NCI-H524 (cell line): ENCODE data around the gene USP17L27.
"Not testable (repeated sequence)": the region's sequence is repeated elsewhere in the genome, so short reads cannot be mapped to it uniquely, and the experiment has no call there.

Experiments
- DNase-seq, 2 experiments: peaks; one replicate each; lab custom pipeline; 2025; lab: John Stamatoyannopoulos, UW

Gene USP17L27, protein sequence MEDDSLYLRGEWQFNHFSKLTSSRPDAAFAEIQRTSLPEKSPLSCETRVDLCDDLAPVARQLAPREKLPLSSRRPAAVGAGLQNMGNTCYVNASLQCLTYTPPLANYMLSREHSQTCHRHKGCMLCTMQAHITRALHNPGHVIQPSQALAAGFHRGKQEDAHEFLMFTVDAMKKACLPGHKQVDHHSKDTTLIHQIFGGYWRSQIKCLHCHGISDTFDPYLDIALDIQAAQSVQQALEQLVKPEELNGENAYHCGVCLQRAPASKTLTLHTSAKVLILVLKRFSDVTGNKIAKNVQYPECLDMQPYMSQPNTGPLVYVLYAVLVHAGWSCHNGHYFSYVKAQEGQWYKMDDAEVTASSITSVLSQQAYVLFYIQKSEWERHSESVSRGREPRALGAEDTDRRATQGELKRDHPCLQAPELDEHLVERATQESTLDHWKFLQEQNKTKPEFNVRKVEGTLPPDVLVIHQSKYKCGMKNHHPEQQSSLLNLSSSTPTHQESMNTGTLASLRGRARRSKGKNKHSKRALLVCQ

GRCh38 chr4:9343848-9344247 lies at the start of gene USP17L27:
Gene USP17L27, plus strand, starts transcription at chr4:9344148. Its CDS starts 0 bp downstream, at chr4:9344148.
- not testable (repeated sequence) for DNase-seq

DNA sequence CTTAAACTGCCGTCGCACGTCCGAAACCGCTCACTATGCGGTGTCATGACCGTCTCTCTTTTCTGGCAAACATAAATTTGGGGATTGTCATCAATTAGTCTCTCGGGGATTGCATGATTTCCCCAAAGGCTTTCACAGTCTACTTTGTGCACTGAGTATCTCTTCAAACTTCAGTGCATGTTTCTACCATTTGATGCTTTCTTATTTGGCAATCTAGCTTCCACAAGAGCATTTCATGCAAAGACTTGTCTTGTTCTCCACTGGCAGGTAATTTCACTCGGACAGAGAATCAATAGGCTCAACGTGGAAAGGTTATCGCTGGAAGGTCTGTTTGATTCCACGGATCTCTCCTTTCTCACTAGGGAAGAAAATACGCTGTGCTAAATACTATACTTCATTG lies 19.8 kb upstream of the USP17L27 start:
- DNase-seq = not testable (repeated sequence)

GRCh38 chr4:9324865-9325264 lies 19.1 kb upstream of the USP17L27 start, which contains the start of gene USP17L24:
Gene USP17L24, plus strand, starts transcription at chr4:9325165. Its CDS starts 0 bp downstream, at chr4:9325165.
- DNase-seq = not testable (repeated sequence)

- not testable (repeated sequence) for DNase-seq
These were observed 14.3 kb upstream of the USP17L27 start, which contains the start of gene USP17L25 for GRCh38 chr4:9329611-9330010. Gene USP17L25, plus strand, starts transcription at chr4:9329911. Its CDS starts 0 bp downstream, at chr4:9329911.

DNA sequence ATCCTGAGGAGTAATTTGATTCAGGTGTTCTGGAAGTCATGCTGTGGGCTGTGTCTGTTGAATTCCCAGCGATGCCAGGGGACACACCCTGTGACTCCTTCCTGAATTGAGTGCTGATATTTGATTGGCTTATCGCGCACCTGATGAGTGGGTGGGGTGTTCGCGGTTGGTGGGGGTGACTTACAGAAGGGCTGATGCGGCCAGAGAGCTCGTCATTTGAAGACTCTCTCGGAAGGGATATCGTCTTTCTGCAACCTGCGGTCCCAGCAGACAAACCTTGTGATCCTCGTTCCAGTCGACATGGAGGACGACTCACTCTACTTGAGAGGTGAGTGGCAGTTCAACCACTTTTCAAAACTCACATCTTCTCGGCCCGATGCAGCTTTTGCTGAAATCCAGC lies 9.6 kb upstream of the USP17L27 start, which contains the start of gene USP17L26:
TSS of gene USP17L26 (plus strand) at position 301 of the 400 bp plus-strand sequence. CDS start at position 301, 0 bp downstream.
- DNase-seq = not testable (repeated sequence)

GRCh38 chr4:9339103-9339502 lies 4.8 kb upstream of the USP17L27 start, which contains the start of gene USP17L5:
Gene USP17L5, plus strand, starts transcription at chr4:9339403. Its CDS starts 0 bp downstream, at chr4:9339403.
- not testable (repeated sequence) for DNase-seq

GRCh38 chr4:9348593-9348992 lies 4.6 kb downstream of the USP17L27 start, which contains the start of gene USP17L28:
Gene USP17L28, plus strand, starts transcription at chr4:9348893. Its CDS starts 0 bp downstream, at chr4:9348893.
- DNase-seq = not testable (repeated sequence)

GRCh38 chr4:9350866-9351265 lies 6.9 kb downstream of the USP17L27 start:
- DNase-seq = not testable (repeated sequence)

GRCh38 chr4:9353338-9353737 lies 9.4 kb downstream of the USP17L27 start, which contains the start of gene USP17L29:
Gene USP17L29, plus strand, starts transcription at chr4:9353638. Its CDS starts 0 bp downstream, at chr4:9353638.
- not testable (repeated sequence) for DNase-seq

DNA sequence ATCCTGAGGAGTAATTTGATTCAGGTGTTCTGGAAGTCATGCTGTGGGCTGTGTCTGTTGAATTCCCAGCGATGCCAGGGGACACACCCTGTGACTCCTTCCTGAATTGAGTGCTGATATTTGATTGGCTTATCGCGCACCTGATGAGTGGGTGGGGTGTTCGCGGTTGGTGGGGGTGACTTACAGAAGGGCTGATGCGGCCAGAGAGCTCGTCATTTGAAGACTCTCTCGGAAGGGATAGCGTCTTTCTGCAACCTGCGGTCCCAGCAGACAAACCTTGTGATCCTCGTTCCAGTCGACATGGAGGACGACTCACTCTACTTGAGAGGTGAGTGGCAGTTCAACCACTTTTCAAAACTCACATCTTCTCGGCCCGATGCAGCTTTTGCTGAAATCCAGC lies 18.9 kb downstream of the USP17L27 start, which contains the start of gene USP17L30:
TSS of gene USP17L30 (plus strand) at position 301 of the 400 bp plus-strand sequence. CDS start at position 301, 0 bp downstream.
- DNase-seq = not testable (repeated sequence)

DNA sequence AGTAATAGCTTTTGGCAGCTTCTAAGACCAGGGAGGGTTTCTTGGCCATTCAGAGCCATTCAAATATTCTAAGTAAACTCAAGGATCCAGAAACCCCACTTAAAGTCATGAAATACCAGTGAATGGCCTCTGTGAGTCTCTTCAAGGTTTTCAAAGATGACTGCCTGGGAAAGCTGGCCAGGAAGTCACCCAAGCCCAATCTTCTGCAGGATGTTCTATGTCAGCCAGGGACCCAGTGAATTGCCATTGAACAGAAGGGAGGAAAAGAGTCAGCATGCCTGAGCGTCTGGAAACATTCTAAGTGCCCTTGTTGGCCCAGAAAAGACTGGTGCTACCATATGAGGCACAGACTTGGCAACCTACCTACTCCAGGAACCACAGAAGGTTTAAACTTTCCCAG lies 35.9 kb downstream of the USP17L27 start:
- not testable (repeated sequence) for DNase-seq

GRCh38 chr4:9381012-9381534 lies 37.1 kb downstream of the USP17L27 start:
- peak in 1 of 2 experiments; percentile 1 for DNase-seq

- DNase-seq = no peak
These were observed 40.2 kb downstream of the USP17L27 start for GRCh38 chr4:9384126-9384525.

DNA sequence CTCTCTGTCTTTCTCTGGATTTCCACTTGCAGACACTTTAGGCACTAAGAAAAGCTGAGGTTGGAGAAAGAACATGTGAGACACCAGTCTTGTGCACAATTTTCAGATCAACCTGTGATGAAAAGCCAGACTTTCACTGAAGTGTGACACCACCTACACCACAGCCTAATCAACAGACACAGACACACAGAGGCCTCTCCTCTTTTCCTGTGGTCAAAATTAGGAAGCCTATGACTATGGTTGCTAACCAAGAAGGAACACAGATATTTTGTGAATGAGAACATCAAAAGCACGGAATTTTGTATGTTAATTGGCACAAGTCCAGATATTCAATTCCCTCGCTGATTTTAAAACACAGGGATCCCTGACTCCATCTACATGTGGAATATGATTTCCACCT lies 45.1 kb downstream of the USP17L27 start:
- not testable (repeated sequence) for DNase-seq
